ENCODE results near the gene CRIM1. TPM values are rescaled to one million over a fixed set of nuclear protein-coding genes. Genes with fewer than 3 reads are reported as not detected.
A peak's percentile ranks its signal among the peaks of the same experiment; 100 is the strongest.
"Not testable (repeated sequence)": the region's sequence is repeated elsewhere in the genome, so short reads cannot be mapped to it uniquely, and the experiment has no call there.

Gene CRIM1
- total RNA-seq, 1 experiment from 2014 or later = 8.3 TPM

DNA sequence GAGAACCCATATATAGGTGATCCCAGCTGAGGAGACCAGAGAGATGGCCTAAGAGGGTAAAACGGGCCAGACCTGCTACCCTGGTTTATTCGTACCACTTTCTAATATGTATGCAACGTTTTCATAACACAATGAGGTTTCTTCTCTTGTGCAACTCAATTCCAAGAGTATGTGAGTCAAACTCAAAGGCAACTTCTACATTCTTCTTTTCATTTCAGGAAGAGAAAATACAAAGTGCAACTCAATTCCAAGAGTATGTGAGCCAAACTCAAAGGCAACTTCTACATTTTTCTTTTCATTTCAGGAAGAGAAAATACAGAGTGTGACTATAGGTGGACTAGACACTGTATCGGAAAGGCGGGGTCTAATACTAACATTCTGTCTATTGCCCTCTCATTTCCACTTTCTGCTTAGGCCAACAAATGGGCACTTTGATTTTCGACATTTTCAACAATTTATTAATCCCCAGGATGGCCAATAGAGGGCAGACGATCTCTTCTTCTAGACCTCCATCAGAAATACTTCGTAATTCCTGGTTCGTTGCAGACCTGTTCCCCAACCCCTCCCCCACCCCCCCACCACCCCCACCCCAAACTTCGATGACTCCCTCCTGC, 3.7 kb upstream of the CRIM1 start:
- peak; percentile 11 for DNase-seq (ENCODE audit: low spot score)

DNA sequence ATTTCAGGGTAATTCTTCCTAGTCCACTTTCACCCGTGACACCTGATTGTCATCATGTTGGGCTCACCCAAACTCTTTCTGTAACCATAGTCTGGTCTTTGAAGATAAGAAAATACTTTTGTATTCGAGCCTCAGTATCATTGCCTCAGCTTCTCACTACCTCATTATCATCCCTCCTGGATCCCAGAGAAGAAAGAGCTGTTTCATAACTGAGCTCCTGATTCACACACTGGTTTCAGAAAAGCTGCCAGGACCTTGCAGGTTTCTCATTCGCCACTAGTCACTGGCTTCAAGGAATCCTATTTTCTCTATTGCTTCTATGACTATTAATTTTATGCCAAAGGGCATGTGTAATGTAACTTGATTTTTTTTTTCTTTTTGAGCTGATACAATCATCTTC, 2.9 kb upstream of the CRIM1 start:
- DNase-seq (ENCODE audit: low spot score) = no peak

DNA sequence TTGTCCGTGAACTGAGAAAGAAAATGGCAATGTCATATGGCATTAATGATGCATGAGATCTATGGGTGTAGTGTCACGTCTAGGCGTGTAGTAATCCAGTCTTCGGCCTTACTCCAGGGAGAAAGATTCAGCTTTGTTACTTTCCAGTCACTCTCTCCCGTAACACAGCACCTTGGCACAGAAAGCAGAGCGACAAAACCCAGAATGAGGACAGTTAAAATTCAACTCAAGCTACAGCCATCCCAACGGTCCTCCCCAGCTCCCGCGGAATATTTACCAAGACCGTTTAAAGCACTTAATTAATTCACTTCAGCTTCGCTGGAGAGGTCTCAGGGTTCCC, 797 bp upstream of the CRIM1 start:
- DNase-seq (ENCODE audit: low spot score) = no peak

DNA sequence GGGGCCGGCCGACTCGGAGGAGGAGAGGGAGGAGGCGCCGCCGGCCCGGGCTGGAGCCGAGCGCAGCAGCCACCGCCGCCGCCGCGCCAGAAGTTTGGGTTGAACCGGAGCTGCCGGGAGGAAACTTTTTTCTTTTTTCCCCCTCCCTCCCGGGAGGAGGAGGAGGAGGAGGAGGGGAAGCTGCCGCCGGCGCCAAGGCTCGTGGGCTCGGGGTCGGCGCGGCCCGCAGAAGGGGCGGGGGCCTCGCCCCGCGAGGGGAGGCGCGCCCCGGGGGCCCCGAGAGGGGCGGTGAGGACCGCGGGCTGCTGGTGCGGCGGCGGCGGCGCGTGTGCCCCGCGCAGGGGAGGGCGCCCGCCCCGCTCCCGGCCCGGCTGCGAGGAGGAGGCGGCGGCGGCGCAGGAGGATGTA, 316 bp downstream of the CRIM1 start:
- no peak for DNase-seq (ENCODE audit: low spot score)

DNA sequence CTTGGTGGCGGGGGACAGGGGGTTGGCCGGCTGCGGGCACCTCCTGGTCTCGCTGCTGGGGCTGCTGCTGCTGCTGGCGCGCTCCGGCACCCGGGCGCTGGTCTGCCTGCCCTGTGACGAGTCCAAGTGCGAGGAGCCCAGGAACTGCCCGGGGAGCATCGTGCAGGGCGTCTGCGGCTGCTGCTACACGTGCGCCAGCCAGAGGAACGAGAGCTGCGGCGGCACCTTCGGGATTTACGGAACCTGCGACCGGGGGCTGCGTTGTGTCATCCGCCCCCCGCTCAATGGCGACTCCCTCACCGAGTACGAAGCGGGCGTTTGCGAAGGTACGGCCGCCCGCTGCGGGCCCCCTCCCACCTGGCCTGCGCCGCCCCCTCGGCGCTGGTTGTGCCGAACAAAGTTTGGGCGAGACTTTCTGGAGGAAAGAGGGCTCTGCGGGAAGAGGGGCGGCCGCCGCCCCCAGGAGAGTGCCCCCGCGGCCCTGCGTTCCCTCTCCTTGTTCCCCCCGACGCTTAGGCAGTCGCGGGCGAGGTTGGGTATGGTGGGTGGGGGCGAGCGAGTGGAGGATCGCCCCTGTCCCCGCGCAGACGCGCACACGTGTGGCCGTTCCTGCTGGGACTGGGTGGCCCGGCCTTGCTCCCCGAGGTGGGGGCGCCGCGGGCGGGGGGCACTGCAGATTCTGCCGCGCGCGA, 866 bp downstream of the CRIM1 start:
- no peak for DNase-seq (ENCODE audit: low spot score)

DNA sequence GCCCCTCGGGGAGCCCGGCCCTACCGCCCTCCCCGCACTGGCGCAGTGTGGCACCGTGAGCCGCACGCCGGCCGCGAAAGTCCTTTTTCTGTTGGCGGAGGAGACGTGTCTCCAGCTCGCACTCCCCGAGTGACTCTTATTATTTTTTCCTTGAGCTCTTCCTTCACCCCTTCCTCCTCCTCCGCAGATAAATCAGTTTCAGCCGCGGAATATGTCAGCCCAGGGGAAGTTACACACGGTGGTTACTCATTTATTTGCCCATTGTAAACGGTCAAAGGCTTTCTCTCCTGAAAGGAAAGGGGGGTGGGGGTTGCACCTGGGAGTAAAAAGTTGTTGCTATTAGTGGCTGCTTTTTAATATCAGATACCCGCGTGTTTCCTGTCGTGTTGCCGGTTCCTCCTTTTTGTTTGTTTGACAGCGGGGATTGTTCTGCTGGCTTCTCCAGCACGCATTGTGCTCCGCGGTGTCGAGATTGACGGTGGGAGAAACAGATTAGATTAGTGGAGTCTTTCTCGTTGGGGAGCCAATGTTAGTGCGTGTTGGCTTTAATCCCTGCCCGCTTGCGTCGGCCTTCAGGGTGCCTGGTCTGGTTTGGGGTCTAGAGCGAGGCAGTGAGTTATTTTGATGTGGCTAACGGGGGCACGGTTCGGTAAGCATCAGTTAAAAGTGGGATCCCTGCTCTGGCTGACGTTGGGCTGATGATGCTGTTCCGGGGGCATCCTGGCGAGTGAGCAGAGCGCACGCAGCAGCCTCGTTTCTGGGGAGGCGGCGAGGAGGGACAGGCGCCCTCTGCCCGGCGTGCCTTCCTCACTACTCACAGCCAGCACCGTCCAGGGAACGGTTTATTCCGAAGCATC, 1.6 kb downstream of the CRIM1 start:
- no peak for DNase-seq (ENCODE audit: low spot score)

DNA sequence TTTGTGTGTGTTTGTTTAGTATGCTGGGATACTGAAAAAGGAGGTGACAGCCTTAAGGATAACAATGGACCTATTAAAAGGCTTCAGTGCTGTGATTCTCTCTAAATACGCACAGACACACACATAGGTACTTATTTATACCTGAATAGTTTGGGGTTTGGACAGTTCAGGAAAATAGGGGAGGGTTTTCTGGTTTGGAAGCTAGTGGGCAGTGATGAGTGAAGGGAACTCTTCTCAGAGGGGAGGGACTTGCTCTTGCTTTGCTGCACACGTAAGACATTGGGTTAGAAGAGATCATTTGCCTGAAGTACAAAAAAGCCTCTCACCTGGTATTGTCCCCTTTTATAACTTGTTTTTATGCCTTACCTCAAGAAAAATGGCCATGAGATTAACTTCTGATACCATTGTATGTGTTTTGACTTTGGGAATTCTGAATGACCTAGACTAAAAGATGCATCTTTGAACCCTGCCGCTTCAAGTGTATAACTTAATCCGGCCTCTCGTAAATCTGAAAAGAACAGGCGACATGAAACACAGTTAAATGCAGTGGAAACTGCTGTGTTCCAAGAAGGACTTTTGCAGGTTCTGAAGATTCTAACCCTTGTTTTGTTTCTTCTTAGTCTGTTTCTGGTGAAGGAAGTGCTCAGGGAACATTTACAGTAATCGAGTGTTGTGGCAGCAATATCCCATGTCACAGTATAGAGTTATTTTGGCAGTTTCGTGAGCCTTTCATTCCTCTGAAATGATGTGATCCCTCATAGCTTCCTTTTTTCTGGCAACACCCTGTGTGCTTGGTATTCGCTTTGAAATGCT, 2.5 kb downstream of the CRIM1 start:
- DNase-seq (ENCODE audit: low spot score) = peak; percentile 34

DNA sequence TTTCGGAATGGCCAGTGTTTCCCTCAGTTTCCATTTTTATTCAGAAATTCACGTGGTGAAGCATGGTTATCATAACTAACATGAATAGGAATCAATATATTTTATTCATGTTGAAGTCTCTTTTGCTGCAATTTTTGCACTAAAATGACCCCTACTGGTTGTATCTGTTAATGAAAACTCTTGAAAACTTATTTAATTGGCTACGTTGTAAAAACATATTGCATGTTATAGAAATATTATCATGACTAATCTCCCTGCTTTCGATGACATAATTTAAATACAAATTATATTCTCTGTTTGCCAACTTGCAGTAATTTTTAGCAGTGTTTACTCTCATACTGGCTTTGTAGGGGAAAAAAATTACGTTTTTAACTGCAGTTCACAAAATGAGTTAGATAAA, 3.5 kb downstream of the CRIM1 start:
- no peak for DNase-seq (ENCODE audit: low spot score)

DNA sequence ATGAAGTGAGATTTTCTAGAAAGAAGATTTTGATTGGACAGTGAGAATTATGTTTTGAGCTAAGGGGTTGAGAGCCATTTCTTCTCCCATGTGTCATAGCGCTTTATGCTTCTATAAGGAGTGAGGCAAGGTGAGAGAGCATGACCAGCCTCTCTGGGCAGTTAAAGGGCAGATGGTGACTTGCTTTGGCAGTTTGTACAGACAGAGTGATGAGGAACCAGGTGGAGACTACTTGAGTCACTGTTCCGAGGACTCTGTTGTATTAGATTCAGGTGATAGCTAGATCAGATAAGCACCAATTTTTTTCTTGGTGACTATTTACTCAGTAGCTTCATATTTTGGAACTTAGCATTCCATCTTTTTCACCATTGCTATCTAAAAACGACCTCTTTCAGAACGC, 4.5 kb downstream of the CRIM1 start:
- no peak for DNase-seq (ENCODE audit: low spot score)

DNA sequence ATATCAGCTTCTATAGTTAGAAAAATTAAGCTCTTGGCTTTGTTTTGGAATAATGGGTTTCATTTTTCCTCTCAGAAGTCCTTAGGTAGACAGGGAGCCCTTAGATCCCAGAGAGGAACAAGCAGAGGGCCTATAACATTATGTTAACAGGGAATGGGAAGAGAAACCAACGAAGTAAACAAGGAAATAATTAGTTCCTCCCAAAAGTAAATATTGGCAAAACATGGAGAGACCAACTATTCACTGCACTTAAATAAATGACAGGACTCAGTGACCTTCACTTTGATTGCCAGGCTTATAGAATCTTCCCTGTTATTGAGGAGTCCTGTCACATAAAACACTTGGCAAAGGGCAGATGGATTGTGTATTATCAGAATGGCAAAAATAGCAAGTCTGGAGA, 5.3 kb downstream of the CRIM1 start:
- no peak for DNase-seq (ENCODE audit: low spot score)

DNA sequence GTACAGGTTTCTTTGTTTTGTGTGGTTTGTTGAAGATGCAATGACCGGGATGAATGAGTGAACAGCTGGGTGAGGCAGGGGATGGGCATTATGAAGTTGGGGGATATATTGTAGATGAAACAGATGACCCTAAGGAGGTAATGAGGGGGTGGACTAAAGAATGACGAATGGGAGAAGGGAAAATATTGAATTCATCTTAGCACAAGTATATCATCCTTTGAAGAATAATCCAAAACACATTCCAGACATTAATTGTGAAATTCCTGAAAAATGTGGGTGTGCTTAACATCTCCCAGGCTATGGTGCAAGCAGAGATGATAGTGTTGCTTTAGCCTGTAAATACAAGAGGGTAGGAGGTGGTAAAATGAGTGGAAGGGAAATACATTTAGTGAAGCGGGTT, 5.8 kb downstream of the CRIM1 start:
- no peak for DNase-seq (ENCODE audit: low spot score)

DNA sequence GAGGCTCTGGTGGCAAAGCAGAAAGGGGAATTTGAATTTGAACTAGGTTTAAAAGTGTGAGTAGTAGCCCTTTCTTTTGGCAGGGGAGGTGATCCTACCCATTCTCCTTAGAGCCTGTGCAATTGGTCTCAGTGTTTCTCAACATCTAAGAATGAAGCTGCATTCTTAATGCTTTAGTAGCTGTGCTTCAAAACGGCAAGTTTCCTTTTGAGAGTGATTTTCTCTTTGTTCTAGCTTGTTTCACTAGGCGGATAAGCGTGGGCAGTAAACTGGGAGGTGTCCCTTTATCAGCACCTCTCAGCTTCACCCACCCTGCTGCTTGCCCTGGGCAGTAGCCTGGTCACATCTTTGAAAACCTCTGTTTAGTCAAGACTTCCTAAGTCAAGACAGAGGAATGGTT, 6.7 kb downstream of the CRIM1 start:
- DNase-seq (ENCODE audit: low spot score) = no peak

DNA sequence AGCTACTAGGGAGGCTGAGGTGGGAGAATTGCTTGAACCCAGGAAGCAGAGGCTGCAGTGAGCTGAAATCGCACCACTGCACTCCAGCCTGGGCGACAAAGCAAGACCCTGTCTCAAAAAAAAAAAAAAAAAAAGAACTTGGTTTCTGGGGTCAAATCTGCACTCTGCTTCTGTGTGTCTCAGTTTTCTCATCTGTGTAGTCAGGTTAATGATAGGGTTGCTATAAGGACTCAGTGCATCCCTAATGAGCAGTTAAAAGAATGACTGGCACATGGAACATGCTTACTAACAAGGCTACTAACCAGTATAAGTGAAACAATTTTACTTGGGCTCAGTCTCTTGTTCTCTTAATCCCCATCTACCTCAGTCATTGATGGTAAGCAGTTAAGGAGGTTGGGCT, 7.5 kb downstream of the CRIM1 start:
- not testable (repeated sequence) for DNase-seq (ENCODE audit: low spot score)

DNA sequence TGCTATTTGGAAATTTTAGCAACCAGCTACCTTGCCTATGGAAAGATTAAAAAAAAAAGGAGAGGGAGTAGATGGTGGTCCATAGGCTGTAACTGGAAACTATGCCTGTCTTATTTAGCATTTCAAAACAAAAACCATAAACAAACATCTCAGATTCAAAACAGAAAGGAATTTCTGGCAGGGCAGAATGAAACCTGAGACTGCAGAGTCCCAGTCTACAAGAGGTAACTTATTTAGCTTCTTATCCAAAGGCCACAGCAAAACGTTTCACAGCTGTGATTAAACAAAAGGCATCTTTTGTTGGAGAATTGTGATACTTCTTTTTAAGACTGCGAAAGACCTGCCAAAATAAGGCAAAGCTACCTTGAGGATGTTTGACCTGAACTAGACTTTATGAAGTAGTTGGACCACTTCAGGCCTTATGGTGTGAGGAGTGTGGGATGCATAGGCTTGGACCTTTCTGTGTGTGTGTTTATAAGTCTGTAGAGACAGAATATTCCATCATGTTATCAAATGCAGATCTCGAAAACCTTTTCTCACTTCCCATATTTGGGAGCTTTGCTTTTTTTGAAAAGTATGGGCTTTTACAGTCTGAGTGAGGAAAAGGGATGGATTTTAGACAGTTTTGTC, 11.0 kb downstream of the CRIM1 start:
- DNase-seq (ENCODE audit: low spot score) = no peak

DNA sequence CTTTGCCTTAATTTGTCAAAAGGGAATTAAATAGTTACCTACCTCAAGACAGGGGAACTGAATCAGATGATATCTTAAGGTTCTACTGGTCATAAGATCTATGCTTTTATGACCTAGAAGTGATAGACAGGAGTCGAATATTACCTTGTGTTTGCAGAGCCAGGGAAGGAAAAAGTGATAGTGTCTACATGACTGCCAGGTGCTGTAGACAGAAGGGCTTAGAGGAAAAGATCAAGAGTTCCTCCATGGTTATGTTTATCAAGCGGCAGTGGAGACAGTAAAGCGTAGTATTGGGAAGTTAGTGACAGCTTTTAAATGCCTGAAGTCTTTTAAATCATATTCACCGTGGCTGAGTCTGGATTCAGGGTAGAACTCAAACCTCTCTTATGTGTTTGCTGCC, 11.9 kb downstream of the CRIM1 start:
- no peak for DNase-seq (ENCODE audit: low spot score)

DNA sequence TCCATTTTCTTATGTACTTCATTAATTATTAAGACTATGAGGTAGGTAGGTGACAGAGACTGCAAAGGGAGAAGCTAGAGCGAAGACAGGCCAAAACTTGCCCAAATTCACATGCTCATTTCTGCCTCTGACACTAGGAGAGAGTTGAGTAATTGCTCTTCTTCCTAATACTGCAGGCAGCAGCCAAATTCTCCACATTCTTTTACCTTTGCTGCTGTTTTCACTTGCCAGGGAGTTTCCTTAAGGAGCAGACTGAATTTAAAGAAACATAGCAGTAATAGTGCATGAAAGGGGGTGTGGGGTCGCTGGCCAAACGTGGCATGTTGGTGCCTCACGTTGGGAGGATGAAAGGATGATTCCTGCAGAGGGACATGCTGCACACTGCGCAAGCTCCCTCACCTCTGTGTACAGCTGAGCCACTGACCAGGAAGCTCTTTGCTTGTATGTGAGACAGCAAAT, 12.3 kb downstream of the CRIM1 start:
- DNase-seq (ENCODE audit: low spot score) = no peak

DNA sequence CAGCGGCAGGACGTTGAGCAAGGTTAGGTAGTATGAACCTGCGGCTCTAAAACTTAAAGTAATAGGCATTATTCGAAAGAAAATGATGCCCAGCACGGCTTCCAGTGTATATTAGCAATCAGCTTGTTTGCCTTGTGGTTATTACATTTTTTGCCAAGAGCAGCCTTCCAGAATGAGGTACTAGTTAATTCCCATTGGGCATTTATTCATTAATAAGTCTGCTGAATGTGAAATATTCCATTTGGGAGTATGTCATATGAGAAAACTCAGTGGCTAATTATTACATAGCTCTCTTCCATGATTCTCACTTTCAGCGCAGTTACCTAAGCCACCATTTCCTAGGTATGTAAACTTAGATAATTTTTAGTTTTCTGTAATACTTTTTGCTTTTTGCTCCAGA, 12.9 kb downstream of the CRIM1 start:
- no peak for DNase-seq (ENCODE audit: low spot score)

DNA sequence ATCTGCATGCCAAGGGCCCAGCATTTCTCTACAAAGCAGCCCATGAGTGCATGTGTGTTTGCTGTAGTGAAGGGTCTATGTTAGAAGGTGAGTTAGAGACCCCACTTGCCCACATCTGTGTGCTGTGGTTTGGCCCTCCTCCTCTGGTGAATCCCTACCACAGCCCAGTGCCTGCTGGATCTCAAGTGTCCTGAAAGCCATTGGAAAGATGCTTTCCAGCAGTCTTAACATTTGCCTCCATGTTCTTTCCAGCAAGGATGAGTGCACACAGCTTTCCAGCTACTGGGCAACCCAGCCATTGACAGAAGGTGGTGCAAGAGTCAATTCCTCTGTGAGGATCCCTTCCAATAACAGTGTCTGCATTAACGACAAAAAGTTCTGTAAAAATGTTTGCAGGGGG, 13.6 kb downstream of the CRIM1 start:
- DNase-seq (ENCODE audit: low spot score) = no peak

DNA sequence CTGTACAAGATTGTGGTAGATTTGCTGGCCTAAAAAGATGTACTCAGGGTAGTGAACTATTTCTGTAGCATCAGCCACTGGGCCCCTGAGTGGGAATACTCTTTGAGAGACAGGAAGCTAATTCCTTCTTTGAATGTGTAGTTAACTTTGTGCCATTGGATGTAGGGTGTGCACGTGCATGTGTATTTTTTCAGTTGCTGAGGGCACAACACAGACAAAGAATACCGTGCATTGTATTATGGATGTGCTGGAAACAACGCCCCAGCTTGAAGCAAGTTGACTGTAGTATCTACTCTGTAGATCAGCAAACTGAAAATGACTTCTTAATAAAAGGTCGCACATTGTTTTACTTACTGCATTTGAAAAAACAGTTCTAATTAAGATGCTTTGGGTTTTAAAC, 14.1 kb downstream of the CRIM1 start:
- no peak for DNase-seq (ENCODE audit: low spot score)

DNA sequence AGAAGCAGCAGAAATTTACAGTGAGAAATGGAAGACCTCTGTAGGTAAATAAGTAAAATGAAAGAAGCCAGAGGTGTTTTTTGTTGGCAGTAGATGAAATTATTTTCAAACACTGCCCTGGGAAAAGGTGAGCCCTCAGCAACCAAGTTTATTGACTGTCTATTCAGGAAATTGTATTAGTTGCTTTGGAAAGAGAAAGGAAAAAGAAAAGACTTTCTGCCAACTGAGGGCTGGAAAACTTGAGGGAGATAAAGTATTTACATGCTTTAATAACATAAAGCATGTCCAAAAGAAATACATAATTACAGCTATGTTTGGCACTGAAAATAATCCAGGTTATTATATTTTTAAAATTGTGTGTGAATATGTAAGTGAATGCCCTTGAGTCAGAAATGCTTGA, 14.7 kb downstream of the CRIM1 start:
- DNase-seq (ENCODE audit: low spot score) = no peak

DNA sequence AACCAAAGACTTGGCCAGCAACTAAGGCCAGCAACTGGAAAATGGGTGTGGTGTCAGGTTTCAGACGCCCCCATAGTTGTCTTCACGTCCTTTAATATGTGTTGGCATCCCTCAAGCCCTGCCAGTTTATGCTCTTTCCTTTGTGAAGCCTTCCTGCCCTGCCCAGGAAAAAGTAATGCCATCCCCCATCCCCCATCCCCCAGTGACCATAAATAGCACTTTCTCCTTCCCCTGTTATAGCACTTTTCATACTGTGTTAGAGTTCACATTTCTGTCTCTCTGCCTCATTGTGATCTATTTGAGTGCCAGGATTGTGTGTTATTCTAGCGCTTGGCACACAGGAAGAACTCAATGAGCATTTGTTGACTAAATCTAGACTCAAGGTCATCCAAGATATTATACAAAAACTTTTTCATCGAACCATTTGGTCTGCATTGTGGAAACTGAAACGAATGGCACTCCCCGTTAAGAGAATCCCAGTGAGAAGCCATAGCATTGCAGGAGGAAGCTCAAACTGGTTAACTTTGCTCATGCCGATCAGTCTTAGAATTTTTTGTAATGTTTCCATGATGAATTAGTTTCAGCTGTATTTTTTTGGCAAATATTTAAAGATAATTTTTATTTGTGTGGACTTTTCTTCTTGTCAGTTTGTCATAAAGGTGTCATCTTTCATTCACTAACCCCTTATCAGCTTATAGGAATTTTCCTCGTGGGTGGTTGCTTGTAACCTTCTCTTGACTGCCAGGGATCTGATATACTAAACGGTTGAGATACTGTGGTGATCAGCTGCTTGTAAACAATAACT, 15.7 kb downstream of the CRIM1 start:
- no peak for DNase-seq (ENCODE audit: low spot score)

Data from H4 (cell line).